ENCODE data around the gene CRLF1. TPM values are rescaled to one million over a fixed set of nuclear protein-coding genes. Genes with fewer than 3 reads are reported as not detected.

The CRLF1 gene
- total and polyA plus RNA-seq, 2 of the 8 experiments (the other 6 are each of a cell fraction or from before 2014, with no cell fraction given) = 7.2 to 10.3 TPM

DNA sequence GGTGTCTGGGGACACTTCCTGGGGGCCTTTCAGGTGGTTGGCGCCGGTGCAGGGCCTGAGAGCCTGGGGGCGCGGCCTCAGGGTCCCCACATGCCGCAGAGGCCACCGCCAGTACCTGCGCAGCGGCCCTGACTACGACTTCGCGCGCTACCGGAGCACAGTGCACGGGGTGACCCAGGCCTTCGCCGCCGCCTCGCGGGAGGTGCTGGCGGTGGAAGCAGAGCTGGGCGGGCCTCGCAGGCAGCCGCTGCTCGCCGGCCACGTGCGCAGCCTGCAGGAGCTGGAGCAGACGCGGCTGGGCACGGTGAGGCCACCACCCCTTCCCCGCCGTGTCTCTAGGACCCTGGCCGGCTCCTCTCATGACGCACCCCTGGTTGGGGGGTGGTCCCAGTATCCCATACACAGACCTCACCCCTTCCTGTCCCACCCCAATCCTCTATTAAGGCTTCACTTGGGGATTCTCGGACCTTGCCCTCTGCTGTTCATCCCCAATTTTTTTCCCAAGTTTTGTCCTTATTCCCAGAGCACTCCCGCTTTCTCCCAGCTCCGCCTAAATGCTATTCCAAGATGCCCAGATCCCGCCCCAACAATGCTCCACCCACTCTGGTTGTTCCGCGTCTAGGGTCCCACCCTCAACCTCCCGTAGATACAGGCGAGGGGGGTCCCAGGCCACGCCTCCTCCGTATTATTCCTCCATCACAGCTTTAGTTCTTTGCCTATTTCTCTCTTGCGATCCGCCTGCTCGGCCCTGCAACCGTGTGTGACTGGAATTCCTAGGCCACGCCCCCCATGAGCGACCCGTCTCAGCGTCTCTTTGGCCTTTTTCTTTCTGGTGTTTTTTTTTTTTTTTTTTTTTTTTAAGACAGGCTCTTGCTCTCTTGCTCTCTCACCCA, 17.0 kb downstream of the CRLF1 start (continued):
- TF ChIP-seq YY1 (IDR thresholded peaks at IDR 0.05; ENCODE audit: low read depth, low read length) = no peak
- no peak for TF ChIP-seq FOSL1 (IDR thresholded peaks at IDR 0.05; ENCODE audit: insufficient read depth, low read depth, low read length)
- TF ChIP-seq, protein P1, sequence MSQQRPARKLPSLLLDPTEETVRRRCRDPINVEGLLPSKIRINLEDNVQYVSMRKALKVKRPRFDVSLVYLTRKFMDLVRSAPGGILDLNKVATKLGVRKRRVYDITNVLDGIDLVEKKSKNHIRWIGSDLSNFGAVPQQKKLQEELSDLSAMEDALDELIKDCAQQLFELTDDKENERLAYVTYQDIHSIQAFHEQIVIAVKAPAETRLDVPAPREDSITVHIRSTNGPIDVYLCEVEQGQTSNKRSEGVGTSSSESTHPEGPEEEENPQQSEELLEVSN (IDR thresholded peaks at IDR 0.05) = peak; percentile 91
- TF ChIP-seq CBX5 (IDR thresholded peaks at IDR 0.05; ENCODE audit: low read depth, low read length) = no peak
- TF ChIP-seq, protein P2, sequence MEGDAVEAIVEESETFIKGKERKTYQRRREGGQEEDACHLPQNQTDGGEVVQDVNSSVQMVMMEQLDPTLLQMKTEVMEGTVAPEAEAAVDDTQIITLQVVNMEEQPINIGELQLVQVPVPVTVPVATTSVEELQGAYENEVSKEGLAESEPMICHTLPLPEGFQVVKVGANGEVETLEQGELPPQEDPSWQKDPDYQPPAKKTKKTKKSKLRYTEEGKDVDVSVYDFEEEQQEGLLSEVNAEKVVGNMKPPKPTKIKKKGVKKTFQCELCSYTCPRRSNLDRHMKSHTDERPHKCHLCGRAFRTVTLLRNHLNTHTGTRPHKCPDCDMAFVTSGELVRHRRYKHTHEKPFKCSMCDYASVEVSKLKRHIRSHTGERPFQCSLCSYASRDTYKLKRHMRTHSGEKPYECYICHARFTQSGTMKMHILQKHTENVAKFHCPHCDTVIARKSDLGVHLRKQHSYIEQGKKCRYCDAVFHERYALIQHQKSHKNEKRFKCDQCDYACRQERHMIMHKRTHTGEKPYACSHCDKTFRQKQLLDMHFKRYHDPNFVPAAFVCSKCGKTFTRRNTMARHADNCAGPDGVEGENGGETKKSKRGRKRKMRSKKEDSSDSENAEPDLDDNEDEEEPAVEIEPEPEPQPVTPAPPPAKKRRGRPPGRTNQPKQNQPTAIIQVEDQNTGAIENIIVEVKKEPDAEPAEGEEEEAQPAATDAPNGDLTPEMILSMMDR (IDR thresholded peaks at IDR 0.05; ENCODE audit: control extremely low read depth in 1 of 3, insufficient read depth in 1 of 3, low read depth in 1 of 3, low read length in 3 of 3) = peak in 1 of 3 experiments; percentile 2; a peak in 1 of 4 replicates
- TF ChIP-seq BCL11A (IDR thresholded peaks at IDR 0.05; ENCODE audit: low read depth in 2 of 2, low read length in 2 of 2) = no peak
- TF ChIP-seq RNF2 (IDR thresholded peaks at IDR 0.05; ENCODE audit: borderline replicate concordance, low read depth, low read length, missing control alignments, poor library complexity, severe bottlenecking) = no peak
- no peak for TF ChIP-seq TCF12 (IDR thresholded peaks at IDR 0.05; ENCODE audit: low read depth, low read length)
- TF ChIP-seq, protein P3, sequence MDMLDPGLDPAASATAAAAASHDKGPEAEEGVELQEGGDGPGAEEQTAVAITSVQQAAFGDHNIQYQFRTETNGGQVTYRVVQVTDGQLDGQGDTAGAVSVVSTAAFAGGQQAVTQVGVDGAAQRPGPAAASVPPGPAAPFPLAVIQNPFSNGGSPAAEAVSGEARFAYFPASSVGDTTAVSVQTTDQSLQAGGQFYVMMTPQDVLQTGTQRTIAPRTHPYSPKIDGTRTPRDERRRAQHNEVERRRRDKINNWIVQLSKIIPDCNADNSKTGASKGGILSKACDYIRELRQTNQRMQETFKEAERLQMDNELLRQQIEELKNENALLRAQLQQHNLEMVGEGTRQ (IDR thresholded peaks at IDR 0.05; ENCODE audit: low read length) = no peak
- no peak for TF ChIP-seq SP1 (IDR thresholded peaks at IDR 0.05; ENCODE audit: low read depth, low read length)
- no peak for TF ChIP-seq SIX5 (IDR thresholded peaks at IDR 0.05; ENCODE audit: low read depth, low read length)
- TF ChIP-seq TAF7 (optimal IDR thresholded peaks at IDR 0.05; ENCODE audit: borderline replicate concordance, low read depth, low read length) = no peak
- TF ChIP-seq SP4 (IDR thresholded peaks at IDR 0.05; ENCODE audit: low read length) = no peak
- no peak for TF ChIP-seq BACH1 (IDR thresholded peaks at IDR 0.05; ENCODE audit: low read length)
- TF ChIP-seq RFX5 (IDR thresholded peaks at IDR 0.05; ENCODE audit: borderline replicate concordance, low read depth, low read length) = no peak
- no peak for TF ChIP-seq ZNF274 (IDR thresholded peaks at IDR 0.05; ENCODE audit: borderline replicate concordance, extremely low read depth, low read length)
- TF ChIP-seq, protein P4, sequence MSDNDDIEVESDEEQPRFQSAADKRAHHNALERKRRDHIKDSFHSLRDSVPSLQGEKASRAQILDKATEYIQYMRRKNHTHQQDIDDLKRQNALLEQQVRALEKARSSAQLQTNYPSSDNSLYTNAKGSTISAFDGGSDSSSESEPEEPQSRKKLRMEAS (IDR thresholded peaks at IDR 0.05) = peak; percentile 97
- no peak for TF ChIP-seq CHD2 (IDR thresholded peaks at IDR 0.05; ENCODE audit: low read length)
- no peak for TF ChIP-seq BRCA1 (IDR thresholded peaks at IDR 0.05; ENCODE audit: low read depth, low read length)

Measured in H1 (cell line).